WTC11 (cell line): ENCODE measurements around the gene MYMX. TPM values are rescaled to one million over a fixed set of nuclear protein-coding genes. Genes with fewer than 3 reads are reported as not detected.

Source experiments
- ATAC-seq: fragments of 200-7000 bp; cut with Tn5 transposase; 2 replicates; pipeline ENCODE4 v1.10.0; 2021; ENCODE audit warnings: mild to moderate bottlenecking, moderate library complexity
- CTCF ChIA-PET: fragments of 300-600 bp; sonication (Branson Sonifier 250); formaldehyde crosslinking; loops from one replicate; lab custom pipeline; 2021; ENCODE audit warnings: antibody characterized with exemption; lab: Charles Lee
- POLR2A ChIA-PET: fragments of 350-600 bp; sonication (Branson Sonifier 250); formaldehyde crosslinking; loops from one replicate; lab custom pipeline; 2021; ENCODE audit warnings: antibody characterized with exemption; lab: Charles Lee
- DNase-seq: peaks from one replicate; pipeline ENCODE4 v3.0.0; 2021; ENCODE audit warnings: low spot score
- H3K27ac Mint-ChIP-seq: 2 replicates; pipeline ENCODE4 v1.8.0; 2021; ENCODE audit warnings: mixed read lengths
- H3K27me3 Mint-ChIP-seq: 2 replicates; pipeline ENCODE4 v1.8.0; 2021; ENCODE audit warnings: low read depth, mild to moderate bottlenecking, moderate library complexity, mixed read lengths
- H3K36me3 Mint-ChIP-seq: 2 replicates; pipeline ENCODE4 v1.8.0; 2021; ENCODE audit warnings: mixed read lengths
- H3K4me1 Mint-ChIP-seq: 2 replicates; pipeline ENCODE4 v1.8.0; 2022; ENCODE audit warnings: mixed read lengths
- H3K4me3 Mint-ChIP-seq: 2 replicates; pipeline ENCODE4 v1.8.0; 2021; ENCODE audit warnings: mild to moderate bottlenecking, moderate library complexity, mixed read lengths
- H3K9me3 Mint-ChIP-seq: 2 replicates; pipeline ENCODE4 v1.8.0; 2021; ENCODE audit warnings: mixed read lengths
- ATF3 ChIP-seq: sonication (generic); formaldehyde crosslinking; conservative IDR thresholded peaks from 2 replicates; pipeline ENCODE4 v1.8.1; 2022; ENCODE audit warnings: mild to moderate bottlenecking, missing genetic modification reagents
- E2F4 ChIP-seq: sonication (generic); formaldehyde crosslinking; IDR thresholded peaks from 2 replicates; pipeline ENCODE4 v1.8.1; 2022; ENCODE audit warnings: low read depth, mild to moderate bottlenecking, moderate library complexity, missing genetic modification reagents, borderline replicate concordance
- FOXP4 ChIP-seq: sonication (generic); formaldehyde crosslinking; IDR thresholded peaks from 2 replicates; pipeline ENCODE4 v1.8.0; 2022; ENCODE audit warnings: mild to moderate bottlenecking, missing genetic modification reagents
- GABPB1 ChIP-seq: sonication (generic); formaldehyde crosslinking; IDR thresholded peaks from 2 replicates; pipeline ENCODE4 v1.8.1; 2023; ENCODE audit warnings: mild to moderate bottlenecking, missing genetic modification reagents
- HMGA2 ChIP-seq: fragments of 250-450 bp; sonication (Bioruptor Pico); IDR thresholded peaks from 2 replicates; pipeline ENCODE4 v1.4.0; 2021; ENCODE audit warnings: mild to moderate bottlenecking, moderate library complexity
- IRF1 ChIP-seq: sonication (generic); formaldehyde crosslinking; IDR thresholded peaks from 2 replicates; pipeline ENCODE4 v1.8.0; 2023; ENCODE audit warnings: missing genetic modification reagents
- MYBL2 ChIP-seq: sonication (generic); formaldehyde crosslinking; IDR thresholded peaks from 2 replicates; pipeline ENCODE4 v1.8.1; 2023; ENCODE audit warnings: mild to moderate bottlenecking, moderate library complexity, missing genetic modification reagents
- SP1 ChIP-seq: sonication (generic); formaldehyde crosslinking; conservative IDR thresholded peaks from 2 replicates; pipeline ENCODE4 v1.8.1; 2022; ENCODE audit warnings: missing genetic modification reagents
- ZBTB21 ChIP-seq: sonication (generic); formaldehyde crosslinking; IDR thresholded peaks from 2 replicates; pipeline ENCODE4 v1.8.1; 2023; ENCODE audit warnings: mild to moderate bottlenecking, missing genetic modification reagents, borderline replicate concordance
- ZNF121 ChIP-seq: sonication (generic); formaldehyde crosslinking; IDR thresholded peaks from 2 replicates; pipeline ENCODE4 v1.8.0; 2023; ENCODE audit warnings: missing genetic modification reagents
- ZNF423 ChIP-seq: fragments of 250-450 bp; sonication (Bioruptor Pico); IDR thresholded peaks from 2 replicates; pipeline ENCODE4 v2.1.2; 2022; ENCODE audit warnings: mild to moderate bottlenecking, moderate library complexity
- total RNA-seq: library from RNA; stranded (reverse); gene quantifications from 3 replicates; pipeline ENCODE4 v1.2.3, GENCODE V29; 2021
- TF ChIP-seq, protein P1 (sequence below): fragments of 250-450 bp; sonication (Bioruptor Pico); conservative IDR thresholded peaks from 2 replicates; pipeline ENCODE4 v1.9.0; 2021; ENCODE audit warnings: mild to moderate bottlenecking
- TF ChIP-seq, protein P2 (sequence below): fragments of 250-450 bp; sonication (Bioruptor Pico); IDR thresholded peaks from 2 replicates; pipeline ENCODE4 v1.9.0; 2021; ENCODE audit warnings: moderate library complexity, mild to moderate bottlenecking, inconsistent platforms, borderline replicate concordance

MYMX gene
- total RNA-seq, 1 experiment from 2014 or later = 3.9 TPM

- TF ChIP-seq FOXP4 (CRISPR knock-in tag) (no peak), MYBL2 (no peak), SP1 (no peak), GABPB1 (no peak), ZNF121 (CRISPR knock-in tag) (no peak), ZNF423 (CRISPR knock-in tag) (no peak), HMGA2 (CRISPR knock-in tag) (no peak), E2F4 (CRISPR knock-in tag) (no peak), ZBTB21 (CRISPR knock-in tag) (no peak)
- TF ChIP-seq, protein P1, sequence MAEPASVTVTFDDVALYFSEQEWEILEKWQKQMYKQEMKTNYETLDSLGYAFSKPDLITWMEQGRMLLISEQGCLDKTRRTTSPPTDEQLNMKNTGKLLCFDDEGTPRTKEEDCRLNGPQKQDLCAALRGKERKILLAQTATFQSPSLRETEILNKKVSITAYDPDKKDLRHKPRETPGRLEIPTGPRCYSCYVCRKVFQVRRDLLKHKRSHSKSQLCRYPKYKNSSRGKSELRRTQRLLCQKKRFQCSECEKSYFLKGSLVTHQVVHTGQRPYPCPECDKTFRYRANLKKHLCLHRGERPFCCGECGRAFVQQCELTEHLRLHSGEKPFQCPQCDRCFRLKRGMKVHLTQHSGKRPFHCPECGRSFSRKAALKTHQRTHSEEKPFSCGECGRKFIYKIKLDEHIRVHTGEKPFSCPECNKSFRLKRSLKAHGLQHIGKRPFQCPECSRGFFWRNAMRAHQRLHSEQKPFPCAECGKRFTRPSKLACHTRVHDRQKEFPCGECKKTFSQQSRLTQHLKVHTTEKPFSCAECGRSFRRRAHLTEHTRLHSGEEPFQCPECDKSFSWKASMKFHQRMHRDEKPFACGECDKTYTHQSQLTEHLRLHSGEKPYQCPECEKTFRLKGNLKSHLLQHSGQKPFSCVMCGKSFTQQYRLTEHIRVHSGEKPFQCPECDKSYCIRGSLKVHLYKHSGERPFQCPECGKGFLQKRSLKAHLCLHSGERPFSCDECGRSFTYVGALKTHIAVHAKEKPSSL (CRISPR knock-in tag) = no peak
These were observed 16.2 kb downstream of the MYMX start (continued) for GRCh38 chr6:44232676-44233566.

DNA sequence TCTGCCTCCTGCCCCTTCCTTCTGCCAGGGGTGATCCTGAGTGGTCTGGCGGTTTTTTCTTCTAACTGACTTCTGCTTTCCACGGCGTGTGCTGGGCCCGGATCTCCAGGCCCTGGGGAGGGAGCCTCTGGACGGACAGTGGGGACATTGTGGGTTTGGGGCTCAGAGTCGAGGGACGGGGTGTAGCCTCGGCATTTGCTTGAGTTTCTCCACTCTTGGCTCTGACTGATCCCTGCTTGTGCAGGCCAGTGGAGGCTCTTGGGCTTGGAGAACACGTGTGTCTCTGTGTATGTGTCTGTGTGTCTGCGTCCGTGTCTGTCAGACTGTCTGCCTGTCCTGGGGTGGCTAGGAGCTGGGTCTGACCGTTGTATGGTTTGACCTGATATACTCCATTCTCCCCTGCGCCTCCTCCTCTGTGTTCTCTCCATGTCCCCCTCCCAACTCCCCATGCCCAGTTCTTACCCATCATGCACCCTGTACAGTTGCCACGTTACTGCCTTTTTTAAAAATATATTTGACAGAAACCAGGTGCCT is 16.9 kb downstream of the MYMX start:
- peak overlapping the region; percentile 87 for H3K27ac Mint-ChIP-seq
- ATAC-seq = no peak
- no peak overlapping the region for H3K4me3 Mint-ChIP-seq
- ChIA-PET POLR2A (interaction anchor here (1.4 to 2.7 kb wide), 4 partner anchors 9 to 23 kb away, joined by 5 to 14 read pairs (median 8); partner anchors contain the start of genes HSP90AB1, SLC29A1 and SLC35B2), CTCF (interaction anchor here (1.2 to 6.3 kb wide), 18 partner anchors 10 to 148 kb away, joined by 3 to 174 read pairs (median 10); partner anchors contain the start of genes AARS2, HSP90AB1, SLC29A1 and SLC35B2)
- peaks cover 3% of the 10 kb centered on the region for H3K27me3 Mint-ChIP-seq
- no peaks in the 10 kb centered on the region for H3K9me3 Mint-ChIP-seq
- peaks cover 45% of the 10 kb centered on the region for H3K4me1 Mint-ChIP-seq
- TF ChIP-seq ATF3 (CRISPR knock-in tag) (no peak), IRF1 (CRISPR knock-in tag) (no peak), ZNF423 (CRISPR knock-in tag) (no peak)
- TF ChIP-seq, protein P2, sequence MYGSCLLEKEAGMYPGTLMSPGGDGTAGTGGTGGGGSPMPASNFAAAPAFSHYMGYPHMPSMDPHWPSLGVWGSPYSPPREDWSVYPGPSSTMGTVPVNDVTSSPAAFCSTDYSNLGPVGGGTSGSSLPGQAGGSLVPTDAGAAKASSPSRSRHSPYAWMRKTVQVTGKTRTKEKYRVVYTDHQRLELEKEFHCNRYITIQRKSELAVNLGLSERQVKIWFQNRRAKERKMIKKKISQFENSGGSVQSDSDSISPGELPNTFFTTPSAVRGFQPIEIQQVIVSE (CRISPR knock-in tag) = no peak
- TF ChIP-seq, all 79 proteins: peak for 0
- DNase-seq = no peak
- H3K36me3 Mint-ChIP-seq = peaks cover 54% of the 10 kb centered on the region
